Osteocyte (in vitro differentiated cells): ENCODE measurements around the gene EPB41L3. TPM values are rescaled to one million over a fixed set of nuclear protein-coding genes. Genes with fewer than 3 reads are reported as not detected.

Source experiments
- DNase-seq: peaks from one replicate; pipeline ENCODE4 v3.0.0; 2021; ENCODE audit warnings: mixed read lengths; ENCODE audit not compliant: unreplicated experiment; ENCODE audit errors: extremely low spot score
- H3K27ac Mint-ChIP-seq: one replicate; pipeline ENCODE4 v1.8.0; 2021; ENCODE audit warnings: mild to moderate bottlenecking, mixed read lengths; ENCODE audit not compliant: unreplicated experiment
- H3K27me3 Mint-ChIP-seq: one replicate; pipeline ENCODE4 v1.8.0; 2021; ENCODE audit warnings: mixed read lengths; ENCODE audit not compliant: unreplicated experiment
- H3K36me3 Mint-ChIP-seq: one replicate; pipeline ENCODE4 v1.8.0; 2021; ENCODE audit warnings: mixed read lengths; ENCODE audit not compliant: unreplicated experiment
- H3K4me1 Mint-ChIP-seq: one replicate; pipeline ENCODE4 v1.8.0; 2021; ENCODE audit warnings: mixed read lengths; ENCODE audit not compliant: unreplicated experiment
- H3K4me3 Mint-ChIP-seq: one replicate; pipeline ENCODE4 v1.8.0; 2021; ENCODE audit warnings: mild to moderate bottlenecking, moderate library complexity, mixed read lengths; ENCODE audit not compliant: unreplicated experiment
- H3K9me3 Mint-ChIP-seq: one replicate; pipeline ENCODE4 v1.8.0; 2021; ENCODE audit warnings: mixed read lengths; ENCODE audit not compliant: unreplicated experiment
- CTCF ChIP-seq: fragments of 200-600 bp; sonication (generic); IDR thresholded peaks from 2 replicates; pipeline ENCODE4 v1.5.0; 2021; ENCODE audit warnings: antibody characterized with exemption, mild to moderate bottlenecking, moderate library complexity
- total RNA-seq: library from RNA; stranded (reverse); gene quantifications from 2 replicates; pipeline ENCODE4 v1.2.1, GENCODE V29; 2021

The EPB41L3 gene
- total RNA-seq, 1 donor from 2014 or later = 15.6 TPM

DNA sequence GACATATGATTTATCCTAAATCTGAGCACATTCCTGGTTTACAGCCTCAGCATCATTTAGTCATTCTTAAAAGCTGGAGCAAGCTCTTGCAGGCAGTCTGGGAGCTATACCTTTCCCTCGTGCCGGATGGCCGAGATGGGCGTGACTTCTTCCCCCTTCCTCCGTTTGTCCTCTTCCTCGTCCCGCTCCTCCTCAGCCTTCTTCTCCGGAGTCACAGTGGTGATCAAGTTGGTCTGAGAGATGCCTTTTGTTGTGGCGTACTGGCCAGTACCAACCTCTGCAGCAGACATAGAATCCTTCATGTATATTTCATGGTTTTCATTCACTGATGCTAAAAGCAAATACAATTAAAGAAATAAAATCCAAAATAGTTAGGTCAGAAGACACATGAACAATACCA lies 124.2 kb downstream of the EPB41L3 start:
- H3K4me1 Mint-ChIP-seq = no peaks in the 10 kb centered on the region
- no peaks in the 10 kb centered on the region for H3K36me3 Mint-ChIP-seq
- TF ChIP-seq CTCF = no peak
- no peak for DNase-seq
- H3K27me3 Mint-ChIP-seq = no peaks in the 10 kb centered on the region
- H3K4me3 Mint-ChIP-seq = no peak overlapping the region
- no peak overlapping the region for H3K27ac Mint-ChIP-seq
- H3K9me3 Mint-ChIP-seq = no peaks in the 10 kb centered on the region

DNA sequence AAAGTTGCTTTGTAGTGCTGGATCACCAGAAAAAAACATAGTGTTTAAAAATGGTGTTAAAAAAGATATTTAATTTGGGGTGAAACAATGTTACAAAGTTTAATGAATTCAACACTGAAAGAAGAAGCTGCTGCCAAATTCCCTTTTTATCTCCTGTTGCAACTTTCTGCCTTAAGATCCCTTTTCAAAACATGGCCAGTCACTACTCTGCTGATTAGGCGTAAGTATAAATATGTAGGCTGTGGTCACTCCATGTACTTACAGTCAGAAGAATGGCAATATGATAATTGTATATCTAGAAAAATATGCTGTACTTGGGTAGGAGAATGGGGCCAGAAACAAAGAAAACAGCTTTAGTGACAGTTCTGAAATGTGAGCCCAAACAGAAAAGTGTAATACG lies 124.8 kb downstream of the EPB41L3 start:
- TF ChIP-seq CTCF = no peak
- Mint-ChIP-seq H3K4me1 (no peaks in the 10 kb centered on the region), H3K27ac (no peak overlapping the region), H3K9me3 (no peaks in the 10 kb centered on the region), H3K4me3 (no peak overlapping the region), H3K36me3 (no peaks in the 10 kb centered on the region), H3K27me3 (no peaks in the 10 kb centered on the region)
- DNase-seq = no peak

DNA sequence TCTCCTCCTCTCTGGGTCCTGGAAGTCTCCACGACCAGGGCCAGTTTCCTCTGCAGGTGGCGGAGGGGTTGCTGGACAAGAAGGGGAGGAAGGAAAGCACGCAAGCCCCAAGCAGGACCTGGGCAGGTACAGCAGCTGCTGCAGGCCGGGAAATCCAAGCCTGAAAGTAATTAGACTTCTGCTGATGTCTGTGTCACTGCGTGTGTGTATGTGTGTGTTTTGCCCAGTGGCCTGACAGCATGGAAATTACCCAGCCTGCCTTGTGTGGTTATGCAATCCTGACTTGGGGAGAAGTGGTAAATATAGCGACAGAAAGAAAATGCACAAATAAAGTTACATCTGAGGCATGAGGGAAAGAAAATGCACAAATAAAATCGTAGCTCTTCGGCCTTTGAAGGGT lies 126.5 kb downstream of the EPB41L3 start:
- Mint-ChIP-seq H3K36me3 (no peaks in the 10 kb centered on the region), H3K27ac (no peak overlapping the region), H3K4me3 (no peak overlapping the region), H3K4me1 (no peaks in the 10 kb centered on the region), H3K9me3 (no peaks in the 10 kb centered on the region), H3K27me3 (no peaks in the 10 kb centered on the region)
- DNase-seq = no peak
- TF ChIP-seq CTCF = no peak

- Mint-ChIP-seq H3K27me3 (no peaks in the 10 kb centered on the region), H3K36me3 (no peaks in the 10 kb centered on the region), H3K9me3 (no peaks in the 10 kb centered on the region), H3K4me1 (no peaks in the 10 kb centered on the region), H3K27ac (no peak overlapping the region), H3K4me3 (no peak overlapping the region)
- no peak for TF ChIP-seq CTCF
- no peak for DNase-seq
These were observed 127.7 kb downstream of the EPB41L3 start for GRCh38 chr18:5416112-5416511.

- Mint-ChIP-seq H3K9me3 (no peaks in the 10 kb centered on the region), H3K4me3 (no peak overlapping the region), H3K27me3 (no peaks in the 10 kb centered on the region), H3K36me3 (no peaks in the 10 kb centered on the region), H3K4me1 (no peaks in the 10 kb centered on the region), H3K27ac (no peak overlapping the region)
- no peak for DNase-seq
- TF ChIP-seq CTCF = no peak
These were observed 128.1 kb downstream of the EPB41L3 start for GRCh38 chr18:5415665-5416064.
